GM12878 (cell line): Measurements from ENCODE around the gene DOCK2. TPM values are rescaled to one million over a fixed set of nuclear protein-coding genes. Genes with fewer than 3 reads are reported as not detected.

Experiments
- CUX1 ChIP-seq: IDR thresholded peaks from 2 replicates; pipeline ENCODE4 v1.6.1; 2012; ENCODE audit warnings: improper control_type of control experiment, low read depth, low read length; ENCODE audit not compliant: insufficient replicate concordance
- IRF4 ChIP-seq: IDR thresholded peaks from 2 replicates; pipeline ENCODE4 v1.6.1; 2011; ENCODE audit warnings: low read depth, low read length
- KDM1A ChIP-seq: fragments of 200-600 bp; sonication (generic); IDR thresholded peaks from 2 replicates; pipeline ENCODE4 v1.6.1; 2016; ENCODE audit warnings: borderline replicate concordance
- NFYB ChIP-seq: IDR thresholded peaks from 2 replicates; pipeline ENCODE4 v1.6.1; 2011; ENCODE audit warnings: low read depth, mild to moderate bottlenecking, low read length, improper control_type of control experiment, moderate library complexity; ENCODE audit not compliant: insufficient read depth
- PRDM15 ChIP-seq: fragments of 450-650 bp; formaldehyde crosslinking; IDR thresholded peaks from 2 replicates; pipeline ENCODE4 v1.4.0; 2020; ENCODE audit warnings: mild to moderate bottlenecking, moderate library complexity
- RB1 ChIP-seq: fragments of 450-650 bp; formaldehyde crosslinking; IDR thresholded peaks from 2 replicates; pipeline ENCODE4 v1.6.1; 2017; ENCODE audit warnings: mild to moderate bottlenecking, borderline replicate concordance
- SIN3A ChIP-seq: IDR thresholded peaks from 2 replicates; pipeline ENCODE4 v1.6.1; 2012; ENCODE audit warnings: low read depth, low read length, improper control_type of control experiment
- TAF1 ChIP-seq: IDR thresholded peaks from 2 replicates; pipeline ENCODE4 v1.6.1; 2011; ENCODE audit warnings: mild to moderate bottlenecking, low read depth, low read length, borderline replicate concordance
- polyA plus RNA-seq, 11 experiments: library from polyadenylated mRNA; depleted of rRNA in 4 of 11; unstranded in 6 of 11; stranded (reverse) in 5 of 11; fragments of >200 nt; fragmentation: Nextera tagmentation in 4 of 11; fragmentation: Illumina TruSeq in 1 of 11; extraction: Ambion mirVana in 4 of 11; extraction: Trizol in 1 of 11; gene quantifications; 1 replicate in 1 of 11; 2 replicates in 10 of 11; pipeline versions ENCODE4 v1.2.1 to v1.2.3, GENCODE V29; 2011 to 2016; ENCODE audit warnings: inconsistent platforms in 2 of 11, missing spikeins in 2 of 11, low read depth in 1 of 11
- total RNA-seq, 4 experiments: library from RNA; depleted of rRNA in 3 of 4; stranded (reverse); fragments of >200 nt in 3 of 4; fragmentation: Illumina TruSeq in 1 of 4; extraction: Trizol in 1 of 4; gene quantifications; 2 replicates each; pipeline versions ENCODE4 v1.2.1 to v1.2.3, GENCODE V29; 2013 to 2021

Gene DOCK2
- total and polyA plus RNA-seq, 10 of the 15 experiments (the other 5 are each of a cell fraction or from before 2014, with no cell fraction given), result 34.2 to 192 (median 118) TPM

- no peak for TF ChIP-seq CUX1
- no peak for TF ChIP-seq SIN3A
- TF ChIP-seq PRDM15 (CRISPR knock-in tag), result no peak
- no peak for TF ChIP-seq TAF1
- TF ChIP-seq IRF4, result no peak
- TF ChIP-seq RB1, result no peak
- TF ChIP-seq NFYB, result no peak
- TF ChIP-seq KDM1A, result no peak
Observed at GRCh38 chr5:169744336-169744735, 107.3 kb downstream of the DOCK2 start (continued).
